Activated gamma-delta T cell (primary cell): Measurements from ENCODE around the gene VTI1B.

Experiments
- DNase-seq: peaks from one replicate; lab custom pipeline; 2025; lab: John Stamatoyannopoulos, UW

Gene VTI1B

GRCh38 chr14:67679006-67679405 lies 4.6 kb upstream of the VTI1B start:
- no peak for DNase-seq

GRCh38 chr14:67675219-67675582 lies 769 bp upstream of the VTI1B start:
- no peak for DNase-seq

- DNase-seq: peak; percentile 41
These were observed 323 bp downstream of the VTI1B start for GRCh38 chr14:67674139-67674479.

GRCh38 chr14:67673451-67673850 lies 981 bp downstream of the VTI1B start:
- no peak for DNase-seq

GRCh38 chr14:67668559-67668958 lies 5.9 kb downstream of the VTI1B start:
- no peak for DNase-seq

- DNase-seq: no peak
These were observed 7.5 kb downstream of the VTI1B start for GRCh38 chr14:67666750-67667449.

GRCh38 chr14:67665868-67666267 lies 8.6 kb downstream of the VTI1B start:
- no peak for DNase-seq

GRCh38 chr14:67663633-67664032 lies 10.8 kb downstream of the VTI1B start:
- no peak for DNase-seq

GRCh38 chr14:67653651-67654280 lies 20.7 kb downstream of the VTI1B start:
- DNase-seq: no peak

GRCh38 chr14:67652189-67652588 lies 22.2 kb downstream of the VTI1B start:
- no peak for DNase-seq

- DNase-seq: no peak
These were observed 23.7 kb downstream of the VTI1B start for GRCh38 chr14:67650694-67651093.

- DNase-seq: no peak
These were observed 24.3 kb downstream of the VTI1B start for GRCh38 chr14:67650151-67650550.

GRCh38 chr14:67646131-67646530 lies 28.3 kb downstream of the VTI1B start:
- DNase-seq: no peak

- no peak for DNase-seq
These were observed 29.0 kb downstream of the VTI1B start for GRCh38 chr14:67645414-67645813.

- no peak for DNase-seq
These were observed 30.0 kb downstream of the VTI1B start for GRCh38 chr14:67644428-67644827.

- no peak for DNase-seq
These were observed 30.7 kb downstream of the VTI1B start for GRCh38 chr14:67643713-67644112.

- no peak for DNase-seq
These were observed 32.3 kb downstream of the VTI1B start for GRCh38 chr14:67641902-67642749.

- no peak for DNase-seq
These were observed 33.0 kb downstream of the VTI1B start for GRCh38 chr14:67641480-67641879.

- no peak for DNase-seq
These were observed 35.8 kb downstream of the VTI1B start for GRCh38 chr14:67638642-67639041.

GRCh38 chr14:67636361-67636919 lies 38.0 kb downstream of the VTI1B start:
- no peak for DNase-seq

GRCh38 chr14:67633451-67634147 lies 40.8 kb downstream of the VTI1B start:
- no peak for DNase-seq

- no peak for DNase-seq
These were observed 43.5 kb downstream of the VTI1B start for GRCh38 chr14:67630938-67631337.
